ENCODE measurements around the gene NUMBL. TPM values are rescaled to one million over a fixed set of nuclear protein-coding genes. Genes with fewer than 3 reads are reported as not detected.
A peak's percentile ranks its signal among the peaks of the same experiment; 100 is the strongest.
"Not testable (repeated sequence)": the region's sequence is repeated elsewhere in the genome, so short reads cannot be mapped to it uniquely, and the experiment has no call there.

Gene NUMBL
- total RNA-seq, 1 experiment from 2014 or later: 57.7 TPM

DNA sequence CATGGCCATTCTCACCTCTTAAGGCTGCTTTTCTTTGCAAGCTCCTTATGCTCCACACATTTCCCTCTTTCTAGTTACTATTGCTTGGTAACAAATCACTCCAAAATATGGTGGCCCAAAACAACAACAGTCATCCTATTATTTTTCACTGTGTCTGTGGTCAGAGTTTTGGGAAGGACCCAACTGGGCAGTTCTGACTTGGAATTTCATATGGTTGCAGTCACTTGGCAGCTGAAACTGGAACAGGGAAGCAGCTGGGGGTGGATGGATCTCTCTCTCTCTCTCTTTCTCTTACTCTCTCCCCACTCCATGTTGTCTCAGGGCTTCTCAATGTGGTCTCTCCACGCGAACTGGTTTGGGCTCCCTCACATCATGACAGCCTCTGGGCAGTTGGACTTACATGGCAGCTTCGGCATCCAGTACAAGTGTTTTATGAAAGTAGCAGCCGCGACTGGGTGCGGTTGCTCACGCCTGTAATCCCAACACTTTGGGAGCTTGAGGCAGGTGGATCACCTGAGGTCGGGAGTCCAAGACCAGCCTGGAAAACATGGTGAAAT lies 39.6 kb downstream of the NUMBL start:
- BruUV-seq (replicated peaks): no TSS peak
- no peaks in the 10 kb centered on the region for H3K9me3 ChIP-seq (ENCODE audit: insufficient read depth, low read depth)
- no peaks in the 10 kb centered on the region for H3K79me2 ChIP-seq (ENCODE audit: low read depth)
- no peak overlapping the region for H3K4me3 ChIP-seq
- no peak for DNase-seq
- intact Hi-C loops (cut with micrococcal nuclease; ENCODE audit: unreplicated experiment): no loop called here
- H4K20me1 ChIP-seq (ENCODE audit: insufficient read depth): no peaks in the 10 kb centered on the region
- H3K4me1 ChIP-seq (replicated peaks; ENCODE audit: insufficient read depth): peaks cover 10% of the 10 kb centered on the region
- H3K36me3 ChIP-seq (ENCODE audit: low read depth): no peaks in the 10 kb centered on the region
- no peaks in the 10 kb centered on the region for H3K27me3 ChIP-seq (ENCODE audit: insufficient read depth, low read depth)
- peaks cover 11% of the 10 kb centered on the region; the same call in 1 of the 2 replicates for H3F3A ChIP-seq (ENCODE audit: insufficient read depth, low read depth)
- POLR2A ChIA-PET (ENCODE audit: unreplicated experiment): interaction anchor here (0.5 kb wide), 1 partner anchor 23 kb away, joined by 4 read pairs; no protein-coding TSS in a partner anchor
- no peak overlapping the region for H2AFZ ChIP-seq
- H3K4me2 ChIP-seq: no peak overlapping the region
- no peak overlapping the region for H3K27ac ChIP-seq
- TF ChIP-seq, protein P1, sequence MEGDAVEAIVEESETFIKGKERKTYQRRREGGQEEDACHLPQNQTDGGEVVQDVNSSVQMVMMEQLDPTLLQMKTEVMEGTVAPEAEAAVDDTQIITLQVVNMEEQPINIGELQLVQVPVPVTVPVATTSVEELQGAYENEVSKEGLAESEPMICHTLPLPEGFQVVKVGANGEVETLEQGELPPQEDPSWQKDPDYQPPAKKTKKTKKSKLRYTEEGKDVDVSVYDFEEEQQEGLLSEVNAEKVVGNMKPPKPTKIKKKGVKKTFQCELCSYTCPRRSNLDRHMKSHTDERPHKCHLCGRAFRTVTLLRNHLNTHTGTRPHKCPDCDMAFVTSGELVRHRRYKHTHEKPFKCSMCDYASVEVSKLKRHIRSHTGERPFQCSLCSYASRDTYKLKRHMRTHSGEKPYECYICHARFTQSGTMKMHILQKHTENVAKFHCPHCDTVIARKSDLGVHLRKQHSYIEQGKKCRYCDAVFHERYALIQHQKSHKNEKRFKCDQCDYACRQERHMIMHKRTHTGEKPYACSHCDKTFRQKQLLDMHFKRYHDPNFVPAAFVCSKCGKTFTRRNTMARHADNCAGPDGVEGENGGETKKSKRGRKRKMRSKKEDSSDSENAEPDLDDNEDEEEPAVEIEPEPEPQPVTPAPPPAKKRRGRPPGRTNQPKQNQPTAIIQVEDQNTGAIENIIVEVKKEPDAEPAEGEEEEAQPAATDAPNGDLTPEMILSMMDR (conservative IDR thresholded peaks at IDR 0.05): no peak
- no peak for TF ChIP-seq EZH2 (IDR thresholded peaks at IDR 0.05; ENCODE audit: low read depth)
- CTCF ChIA-PET: interaction anchor here (0.5 kb wide), 1 partner anchor 183 kb away, joined by 5 read pairs; no protein-coding TSS in a partner anchor
- no peaks in the 10 kb centered on the region for H3K9me2 ChIP-seq (ENCODE audit: insufficient read depth)

DNA sequence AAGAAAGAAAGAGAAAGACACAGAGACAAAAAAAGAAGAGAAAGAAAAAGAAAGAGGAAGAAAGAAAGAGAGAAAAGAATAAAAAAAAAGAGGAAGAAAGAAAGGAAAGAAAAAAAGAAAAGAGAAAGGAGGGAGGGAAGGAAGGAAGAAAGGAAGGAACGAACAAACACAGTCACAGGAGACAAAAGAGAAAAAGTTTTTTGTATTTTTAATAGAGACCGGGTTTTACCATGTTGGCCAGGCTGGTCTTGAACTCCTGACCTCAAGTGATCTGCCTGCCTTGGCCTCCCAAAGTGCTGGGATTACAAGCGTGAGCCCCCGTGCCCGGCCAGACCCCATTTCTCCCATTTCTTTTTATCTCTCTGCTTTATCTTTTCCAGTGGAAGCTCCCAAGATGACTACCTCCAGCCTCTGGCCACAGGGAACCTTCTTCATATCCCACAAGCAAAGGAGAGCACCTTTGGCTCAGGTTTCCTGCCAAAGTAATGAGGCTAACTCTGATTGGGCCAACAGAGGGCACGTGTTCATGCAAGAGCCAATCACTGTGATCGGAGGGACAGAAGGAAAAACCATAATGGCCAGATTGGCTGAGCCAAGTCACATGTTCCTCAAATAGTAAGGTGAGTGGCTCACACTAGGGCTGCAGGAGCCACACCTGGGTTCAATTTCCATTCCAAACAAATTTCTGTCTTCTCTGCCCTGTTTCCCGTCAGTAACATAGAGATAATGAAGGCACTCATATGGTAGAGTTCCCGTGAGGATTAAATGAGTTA lies 40.4 kb downstream of the NUMBL start:
- Histone ChIP-seq H3F3A (ENCODE audit: insufficient read depth, low read depth) (peaks cover 17% of the 10 kb centered on the region; the same call in 1 of the 2 replicates), H3K4me1 (replicated peaks; ENCODE audit: insufficient read depth) (peaks cover 18% of the 10 kb centered on the region)
- not testable (repeated sequence) for H3K27me3 ChIP-seq (ENCODE audit: insufficient read depth, low read depth); H3K9me3 ChIP-seq (ENCODE audit: insufficient read depth, low read depth); H3K79me2 ChIP-seq (ENCODE audit: low read depth); H2AFZ ChIP-seq; H3K4me2 ChIP-seq; H3K4me3 ChIP-seq; H4K20me1 ChIP-seq (ENCODE audit: insufficient read depth); H3K9me2 ChIP-seq (ENCODE audit: insufficient read depth); H3K36me3 ChIP-seq (ENCODE audit: low read depth); BruUV-seq (replicated peaks); DNase-seq; H3K27ac ChIP-seq
- intact Hi-C loops (cut with micrococcal nuclease; ENCODE audit: unreplicated experiment): loop anchor here (5.0 kb wide), 1 partner anchor 508 kb away; no protein-coding TSS in a partner anchor
- CTCF ChIA-PET: interaction anchor here (0.5 kb wide), 1 partner anchor 184 kb away, joined by 5 read pairs; no protein-coding TSS in a partner anchor
- POLR2A ChIA-PET (ENCODE audit: unreplicated experiment): interaction anchor here (0.5 kb wide), 1 partner anchor 24 kb away, joined by 4 read pairs; no protein-coding TSS in a partner anchor

DNA sequence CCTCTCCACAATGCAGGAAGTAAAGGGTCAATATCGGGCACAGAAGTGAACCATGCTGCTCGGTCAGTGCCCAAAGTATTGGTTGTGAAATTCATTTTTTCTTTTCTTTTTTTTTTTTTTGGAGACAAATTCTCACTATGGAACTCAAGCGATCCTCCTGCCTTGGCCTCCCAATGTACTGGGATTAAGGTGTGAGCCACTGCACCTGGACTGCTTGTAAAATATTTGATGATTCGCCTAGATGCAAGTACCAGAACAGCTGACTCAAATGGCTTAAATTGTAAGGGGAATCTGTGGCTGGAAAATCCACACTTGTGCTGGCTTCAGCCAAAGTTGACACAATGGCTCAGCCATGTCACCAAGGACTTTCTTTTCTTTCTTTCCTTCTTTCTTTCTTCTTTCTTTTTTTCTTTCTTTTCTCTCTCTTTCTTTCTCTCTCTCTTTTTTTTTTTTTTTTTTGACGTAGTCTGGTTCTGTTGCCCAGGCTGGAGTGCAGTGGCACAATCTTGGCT lies 43.7 kb downstream of the NUMBL start:
- peak overlapping the region; percentile 83 for H3K4me2 ChIP-seq
- DNase-seq: peak in 1 of 2 experiments; percentile 58
- H2AFZ ChIP-seq: no peak overlapping the region
- peak overlapping the region; percentile 43; the same call in 1 of the 2 replicates for H3K4me3 ChIP-seq
- CTCF ChIA-PET: interaction anchor here (2.4 kb wide), 1 partner anchor 12 kb away, joined by 18 read pairs; no protein-coding TSS in a partner anchor
- no TSS peak for BruUV-seq (replicated peaks)
- H3K79me2 ChIP-seq (ENCODE audit: low read depth): no peaks in the 10 kb centered on the region
- intact Hi-C loops (cut with micrococcal nuclease; ENCODE audit: unreplicated experiment): loop anchor here (5.0 kb wide), 1 partner anchor 504 kb away; no protein-coding TSS in a partner anchor
- no peaks in the 10 kb centered on the region for H3K9me3 ChIP-seq (ENCODE audit: insufficient read depth, low read depth)
- H3K27ac ChIP-seq: peak overlapping the region; percentile 87
- no peaks in the 10 kb centered on the region for H4K20me1 ChIP-seq (ENCODE audit: insufficient read depth)
- H3K27me3 ChIP-seq (ENCODE audit: insufficient read depth, low read depth): no peaks in the 10 kb centered on the region
- H3K9me2 ChIP-seq (ENCODE audit: insufficient read depth): no peaks in the 10 kb centered on the region
- peaks cover 18% of the 10 kb centered on the region for H3K4me1 ChIP-seq (replicated peaks; ENCODE audit: insufficient read depth)
- H3K36me3 ChIP-seq (ENCODE audit: low read depth): no peaks in the 10 kb centered on the region
- H3F3A ChIP-seq (ENCODE audit: insufficient read depth, low read depth): peaks cover 17% of the 10 kb centered on the region
- no peak for TF ChIP-seq EZH2 (IDR thresholded peaks at IDR 0.05; ENCODE audit: low read depth)
- TF ChIP-seq, protein P1 (conservative IDR thresholded peaks at IDR 0.05): no peak
- POLR2A ChIA-PET (ENCODE audit: unreplicated experiment): interaction anchor here (0.6 kb wide), 2 partner anchors 16 to 295 kb away, joined by 4 read pairs; no protein-coding TSS in a partner anchor

Measured in PC-9 (cell line).